Measurements from ENCODE around the gene HTD2.

The HTD2 gene

DNA sequence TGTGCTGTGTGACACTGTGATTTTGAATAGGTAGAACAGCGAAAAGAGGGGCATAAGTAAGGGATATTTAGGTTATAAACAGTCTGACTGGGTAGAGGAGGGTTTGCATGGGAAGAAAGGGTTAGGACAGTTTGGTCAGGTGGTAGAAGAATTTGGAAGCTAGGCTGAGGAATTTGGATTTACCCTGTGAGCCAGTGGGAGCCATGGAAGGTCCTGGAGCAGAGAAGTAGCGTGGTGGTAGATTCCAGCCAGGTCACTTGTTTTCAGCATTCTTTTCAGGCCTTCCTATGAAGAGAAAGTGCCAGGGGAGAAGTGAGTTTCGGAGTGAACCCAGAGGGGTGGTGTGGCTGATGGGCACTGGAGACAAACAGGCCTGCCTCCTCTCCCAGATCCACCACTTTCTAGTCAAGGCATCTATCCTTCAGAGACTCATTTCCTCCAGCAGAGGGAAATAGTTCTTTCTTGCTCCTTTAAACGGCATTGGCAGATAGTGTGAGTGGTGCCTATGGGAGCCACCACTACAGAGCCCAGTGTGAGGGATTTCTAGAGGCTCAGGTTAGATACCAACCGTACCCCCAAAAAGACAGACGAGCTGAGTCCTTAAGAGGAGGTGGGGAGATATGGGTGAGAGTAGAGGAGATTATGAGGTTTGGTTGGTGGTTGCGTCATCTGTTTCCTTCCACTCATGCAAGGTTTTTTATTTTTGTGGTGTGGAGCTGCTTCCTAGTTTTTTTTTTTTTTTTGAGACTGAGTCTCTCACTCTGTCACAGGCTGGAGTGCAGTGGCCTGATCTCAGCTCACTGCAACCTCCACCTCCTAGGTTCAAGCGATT, 47.6 kb downstream of the HTD2 start:
- Histone ChIP-seq H3K27me3 (ENCODE audit: control insufficient read depth, insufficient read depth, low read length, poor library complexity, severe bottlenecking) (no peaks in the 10 kb centered on the region), H3K36me3 (ENCODE audit: control insufficient read depth, insufficient read depth, low read length) (no peaks in the 10 kb centered on the region), H3K4me1 (ENCODE audit: control insufficient read depth, insufficient read depth, low read length) (no peaks in the 10 kb centered on the region), H3K4me3 (ENCODE audit: insufficient read depth, low read depth, low read length) (no peak overlapping the region), H3K27ac (ENCODE audit: insufficient read depth, low read depth, low read length, poor library complexity, severe bottlenecking) (no peak overlapping the region), H3K9me3 (ENCODE audit: control insufficient read depth, low read length) (no peaks in the 10 kb centered on the region)
- WGBS, 2 experiments: 94 to 95% methylated on average over 8 of the region's 8 CpGs

DNA sequence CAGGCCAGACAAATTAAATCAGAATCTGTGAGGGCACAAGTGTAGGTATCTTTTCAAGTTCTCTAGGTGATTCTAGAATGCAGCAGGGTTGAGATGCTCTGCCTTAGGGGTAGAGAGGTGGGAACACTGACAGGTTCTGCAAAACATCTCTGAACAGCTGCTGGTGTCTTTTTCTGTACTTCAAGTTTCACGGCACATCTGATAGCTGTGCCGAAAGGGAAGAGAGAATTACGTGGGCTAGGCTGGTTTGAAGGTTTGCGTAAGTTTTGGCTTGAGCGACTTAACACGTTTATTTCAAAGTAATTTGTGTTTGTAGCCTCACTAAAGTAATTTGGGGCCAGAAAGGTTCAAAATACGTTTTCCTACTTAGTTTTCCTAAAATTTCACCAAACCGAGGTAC, 48.9 kb downstream of the HTD2 start:
- H3K4me1 ChIP-seq (ENCODE audit: control insufficient read depth, insufficient read depth, low read length): no peaks in the 10 kb centered on the region
- no peaks in the 10 kb centered on the region for H3K9me3 ChIP-seq (ENCODE audit: control insufficient read depth, low read length)
- H3K27ac ChIP-seq (ENCODE audit: insufficient read depth, low read depth, low read length, poor library complexity, severe bottlenecking): no peak overlapping the region
- no peak overlapping the region for H3K4me3 ChIP-seq (ENCODE audit: insufficient read depth, low read depth, low read length)
- 94 to 96% methylated on average over 8 of the region's 8 CpGs for WGBS, 2 experiments
- no peaks in the 10 kb centered on the region for H3K27me3 ChIP-seq (ENCODE audit: control insufficient read depth, insufficient read depth, low read length, poor library complexity, severe bottlenecking)
- H3K36me3 ChIP-seq (ENCODE audit: control insufficient read depth, insufficient read depth, low read length): no peaks in the 10 kb centered on the region

- 80 to 84% methylated on average over 4 of the region's 4 CpGs for WGBS, 2 experiments
- H3K36me3 ChIP-seq (ENCODE audit: control insufficient read depth, insufficient read depth, low read length): no peaks in the 10 kb centered on the region
- H3K4me3 ChIP-seq (ENCODE audit: insufficient read depth, low read depth, low read length): no peak overlapping the region
- H3K27me3 ChIP-seq (ENCODE audit: control insufficient read depth, insufficient read depth, low read length, poor library complexity, severe bottlenecking): no peaks in the 10 kb centered on the region
- H3K9me3 ChIP-seq (ENCODE audit: control insufficient read depth, low read length): no peaks in the 10 kb centered on the region
- H3K27ac ChIP-seq (ENCODE audit: insufficient read depth, low read depth, low read length, poor library complexity, severe bottlenecking): no peak overlapping the region
- no peaks in the 10 kb centered on the region for H3K4me1 ChIP-seq (ENCODE audit: control insufficient read depth, insufficient read depth, low read length)
These were observed 49.7 kb downstream of the HTD2 start for GRCh38 chr3:58356054-58356453.

GRCh38 chr3:58357402-58357801, 51.1 kb downstream of the HTD2 start:
- Histone ChIP-seq H3K4me1 (ENCODE audit: control insufficient read depth, insufficient read depth, low read length) (no peaks in the 10 kb centered on the region), H3K4me3 (ENCODE audit: insufficient read depth, low read depth, low read length) (no peak overlapping the region), H3K36me3 (ENCODE audit: control insufficient read depth, insufficient read depth, low read length) (no peaks in the 10 kb centered on the region), H3K27me3 (ENCODE audit: control insufficient read depth, insufficient read depth, low read length, poor library complexity, severe bottlenecking) (no peaks in the 10 kb centered on the region), H3K9me3 (ENCODE audit: control insufficient read depth, low read length) (no peaks in the 10 kb centered on the region), H3K27ac (ENCODE audit: insufficient read depth, low read depth, low read length, poor library complexity, severe bottlenecking) (no peak overlapping the region)
- 91 to 92% methylated on average over 3 of the region's 3 CpGs for whole genome bisulfite sequencing, 2 experiments

- Histone ChIP-seq H3K27ac (ENCODE audit: insufficient read depth, low read depth, low read length, poor library complexity, severe bottlenecking) (no peak overlapping the region), H3K36me3 (ENCODE audit: control insufficient read depth, insufficient read depth, low read length) (no peaks in the 10 kb centered on the region), H3K4me3 (ENCODE audit: insufficient read depth, low read depth, low read length) (no peak overlapping the region), H3K27me3 (ENCODE audit: control insufficient read depth, insufficient read depth, low read length, poor library complexity, severe bottlenecking) (no peaks in the 10 kb centered on the region), H3K4me1 (ENCODE audit: control insufficient read depth, insufficient read depth, low read length) (no peaks in the 10 kb centered on the region), H3K9me3 (ENCODE audit: control insufficient read depth, low read length) (no peaks in the 10 kb centered on the region)
- WGBS, 2 experiments: 93 to 94% methylated on average over 3 of the region's 3 CpGs
These were observed 51.8 kb downstream of the HTD2 start for GRCh38 chr3:58358092-58358491.

- no peak overlapping the region for H3K4me3 ChIP-seq (ENCODE audit: insufficient read depth, low read depth, low read length)
- no peaks in the 10 kb centered on the region for H3K9me3 ChIP-seq (ENCODE audit: control insufficient read depth, low read length)
- H3K27me3 ChIP-seq (ENCODE audit: control insufficient read depth, insufficient read depth, low read length, poor library complexity, severe bottlenecking): no peaks in the 10 kb centered on the region
- no peak overlapping the region for H3K27ac ChIP-seq (ENCODE audit: insufficient read depth, low read depth, low read length, poor library complexity, severe bottlenecking)
- no peaks in the 10 kb centered on the region for H3K36me3 ChIP-seq (ENCODE audit: control insufficient read depth, insufficient read depth, low read length)
- WGBS, 2 experiments: 93 to 98% methylated on average over 4 of the region's 4 CpGs
- no peaks in the 10 kb centered on the region for H3K4me1 ChIP-seq (ENCODE audit: control insufficient read depth, insufficient read depth, low read length)
These were observed 52.5 kb downstream of the HTD2 start for GRCh38 chr3:58358808-58359207.

- WGBS, 2 experiments: 90 to 93% methylated on average over 4 of the region's 4 CpGs
- Histone ChIP-seq H3K9me3 (ENCODE audit: control insufficient read depth, low read length) (no peaks in the 10 kb centered on the region), H3K27ac (ENCODE audit: insufficient read depth, low read depth, low read length, poor library complexity, severe bottlenecking) (no peak overlapping the region), H3K36me3 (ENCODE audit: control insufficient read depth, insufficient read depth, low read length) (no peaks in the 10 kb centered on the region), H3K4me1 (ENCODE audit: control insufficient read depth, insufficient read depth, low read length) (no peaks in the 10 kb centered on the region), H3K4me3 (ENCODE audit: insufficient read depth, low read depth, low read length) (no peak overlapping the region), H3K27me3 (ENCODE audit: control insufficient read depth, insufficient read depth, low read length, poor library complexity, severe bottlenecking) (no peaks in the 10 kb centered on the region)
These were observed 53.3 kb downstream of the HTD2 start for GRCh38 chr3:58359621-58360020.

- H3K4me3 ChIP-seq (ENCODE audit: insufficient read depth, low read depth, low read length): no peak overlapping the region
- H3K27me3 ChIP-seq (ENCODE audit: control insufficient read depth, insufficient read depth, low read length, poor library complexity, severe bottlenecking): no peaks in the 10 kb centered on the region
- no peaks in the 10 kb centered on the region for H3K36me3 ChIP-seq (ENCODE audit: control insufficient read depth, insufficient read depth, low read length)
- H3K4me1 ChIP-seq (ENCODE audit: control insufficient read depth, insufficient read depth, low read length): no peaks in the 10 kb centered on the region
- H3K9me3 ChIP-seq (ENCODE audit: control insufficient read depth, low read length): no peaks in the 10 kb centered on the region
- H3K27ac ChIP-seq (ENCODE audit: insufficient read depth, low read depth, low read length, poor library complexity, severe bottlenecking): no peak overlapping the region
These were observed 55.5 kb downstream of the HTD2 start for GRCh38 chr3:58361866-58362265.

DNA sequence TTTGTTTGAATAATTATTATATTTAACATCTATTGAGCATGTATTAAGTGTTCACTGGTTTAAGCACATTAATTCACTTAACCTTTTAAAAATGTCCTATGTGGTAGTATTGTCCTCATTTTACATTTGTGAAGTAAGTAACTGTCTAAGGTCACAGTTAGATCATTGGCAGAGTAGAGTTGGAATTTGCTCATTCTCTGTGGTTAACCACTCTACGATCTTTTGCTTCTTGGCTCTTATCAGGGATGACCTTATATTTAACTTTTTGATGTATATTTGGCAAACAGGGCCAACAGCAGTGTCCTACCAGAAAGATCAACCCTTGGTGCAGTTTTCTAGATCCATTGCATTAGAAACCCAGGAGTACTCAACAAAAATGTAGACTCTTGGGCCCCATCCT, 60.4 kb downstream of the HTD2 start:
- WGBS, 2 experiments: 94 to 100% methylated on average over 1 of the region's 1 CpG
- Histone ChIP-seq H3K27ac (ENCODE audit: insufficient read depth, low read depth, low read length, poor library complexity, severe bottlenecking) (no peak overlapping the region), H3K27me3 (ENCODE audit: control insufficient read depth, insufficient read depth, low read length, poor library complexity, severe bottlenecking) (no peaks in the 10 kb centered on the region), H3K9me3 (ENCODE audit: control insufficient read depth, low read length) (no peaks in the 10 kb centered on the region), H3K4me3 (ENCODE audit: insufficient read depth, low read depth, low read length) (no peak overlapping the region), H3K4me1 (ENCODE audit: control insufficient read depth, insufficient read depth, low read length) (no peaks in the 10 kb centered on the region), H3K36me3 (ENCODE audit: control insufficient read depth, insufficient read depth, low read length) (no peaks in the 10 kb centered on the region)

DNA sequence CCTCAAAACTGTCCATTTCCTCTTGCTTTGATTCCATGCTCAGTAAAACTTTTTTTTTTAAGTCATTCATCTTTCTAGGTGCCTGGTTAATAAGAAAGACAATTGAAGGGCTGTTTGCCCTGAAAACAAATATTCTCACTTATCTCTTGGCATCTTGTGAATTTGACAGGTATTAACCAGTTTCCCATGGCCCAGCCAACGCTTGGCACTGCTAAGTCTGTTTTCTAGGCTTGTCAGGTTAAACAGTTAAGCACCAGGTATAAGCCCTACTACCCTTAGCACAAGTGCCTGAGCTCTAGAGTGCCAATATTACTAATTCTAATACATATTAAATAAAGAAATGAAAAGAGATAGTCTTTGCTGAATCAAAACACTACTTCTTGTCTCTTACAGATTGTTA, 62.7 kb downstream of the HTD2 start:
- WGBS, 2 experiments: 83 to 86% methylated on average over 1 of the region's 1 CpG
- Histone ChIP-seq H3K36me3 (ENCODE audit: control insufficient read depth, insufficient read depth, low read length) (no peaks in the 10 kb centered on the region), H3K27ac (ENCODE audit: insufficient read depth, low read depth, low read length, poor library complexity, severe bottlenecking) (no peak overlapping the region), H3K4me3 (ENCODE audit: insufficient read depth, low read depth, low read length) (no peak overlapping the region), H3K27me3 (ENCODE audit: control insufficient read depth, insufficient read depth, low read length, poor library complexity, severe bottlenecking) (no peaks in the 10 kb centered on the region), H3K4me1 (ENCODE audit: control insufficient read depth, insufficient read depth, low read length) (no peaks in the 10 kb centered on the region), H3K9me3 (ENCODE audit: control insufficient read depth, low read length) (no peaks in the 10 kb centered on the region)

Measured in ectodermal cell (in vitro differentiated cells).